ENCODE results near the gene MLLT10. TPM values are rescaled to one million over a fixed set of nuclear protein-coding genes. Genes with fewer than 3 reads are reported as not detected.

MLLT10 gene
- total RNA-seq, 1 donor from 2014 or later: 43.3 TPM

- peak overlapping the region; percentile 63 to 74 (median 72) for H3K9ac ChIP-seq (ENCODE audit: low read depth in 1 of 3, low read length in 3 of 3)
- H3K27me3 ChIP-seq (ENCODE audit: control insufficient read depth in 3 of 3, insufficient read depth in 3 of 3, low read length in 3 of 3): peaks cover 0 to 30% (median 0%) of the 10 kb centered on the region in 3 donors
- H3K36me3 ChIP-seq (ENCODE audit: control insufficient read depth in 3 of 3, insufficient read depth in 3 of 3, low read length in 3 of 3): no peaks in the 10 kb centered on the region
- no peak overlapping the region for H3K27ac ChIP-seq (ENCODE audit: low read depth, low read length)
- no peaks in the 10 kb centered on the region for H3K9me3 ChIP-seq (ENCODE audit: control insufficient read depth in 3 of 3, low read length in 3 of 3)
- H3K4me3 ChIP-seq (ENCODE audit: low read length in 3 of 3): peak overlapping the region; percentile 85 to 92 (median 90)
- H3K4me1 ChIP-seq (ENCODE audit: control insufficient read depth in 3 of 3, insufficient read depth in 3 of 3, low read length in 3 of 3): peaks cover 16 to 28% (median 19%) of the 10 kb centered on the region in 3 donors
Measured at GRCh38 chr10:21494191-21495001, 39.6 kb upstream of the MLLT10 start.

GRCh38 chr10:21495002-21495751, 38.9 kb upstream of the MLLT10 start:
- H3K4me3 ChIP-seq (ENCODE audit: low read length in 3 of 3): peak overlapping the region; percentile 85 to 92 (median 90)
- H3K27ac ChIP-seq (ENCODE audit: low read depth, low read length): peak overlapping the region; percentile 18
- no peaks in the 10 kb centered on the region for H3K36me3 ChIP-seq (ENCODE audit: control insufficient read depth in 3 of 3, insufficient read depth in 3 of 3, low read length in 3 of 3)
- peak overlapping the region; percentile 63 to 74 (median 72) for H3K9ac ChIP-seq (ENCODE audit: low read depth in 1 of 3, low read length in 3 of 3)
- H3K9me3 ChIP-seq (ENCODE audit: control insufficient read depth in 3 of 3, low read length in 3 of 3): no peaks in the 10 kb centered on the region
- peaks cover 4 to 37% (median 6%) of the 10 kb centered on the region in 3 donors for H3K27me3 ChIP-seq (ENCODE audit: control insufficient read depth in 3 of 3, insufficient read depth in 3 of 3, low read length in 3 of 3)
- H3K4me1 ChIP-seq (ENCODE audit: control insufficient read depth in 3 of 3, insufficient read depth in 3 of 3, low read length in 3 of 3): peaks cover 16 to 31% (median 19%) of the 10 kb centered on the region in 3 donors

- Histone ChIP-seq H3K9ac (ENCODE audit: low read depth in 1 of 3, low read length in 3 of 3) (peak overlapping the region; percentile 68 to 72 (median 72)), H3K4me1 (ENCODE audit: control insufficient read depth in 3 of 3, insufficient read depth in 3 of 3, low read length in 3 of 3) (peaks cover 16 to 35% (median 23%) of the 10 kb centered on the region in 3 donors), H3K27ac (ENCODE audit: low read depth, low read length) (peak overlapping the region; percentile 18), H3K9me3 (ENCODE audit: control insufficient read depth in 3 of 3, low read length in 3 of 3) (no peaks in the 10 kb centered on the region), H3K27me3 (ENCODE audit: control insufficient read depth in 3 of 3, insufficient read depth in 3 of 3, low read length in 3 of 3) (peaks cover 4 to 44% (median 6%) of the 10 kb centered on the region in 3 donors), H3K36me3 (ENCODE audit: control insufficient read depth in 3 of 3, insufficient read depth in 3 of 3, low read length in 3 of 3) (no peaks in the 10 kb centered on the region), H3K4me3 (ENCODE audit: low read length in 3 of 3) (peak overlapping the region; percentile 85 to 92 (median 90))
Measured at GRCh38 chr10:21495752-21496342, 38.2 kb upstream of the MLLT10 start.

GRCh38 chr10:21496343-21497176, 37.5 kb upstream of the MLLT10 start:
- Histone ChIP-seq H3K4me3 (ENCODE audit: low read length in 3 of 3) (peak overlapping the region; percentile 85 to 92 (median 90)), H3K27ac (ENCODE audit: low read depth, low read length) (no peak overlapping the region), H3K9ac (ENCODE audit: low read depth in 1 of 3, low read length in 3 of 3) (peak overlapping the region; percentile 51 to 68 (median 53)), H3K4me1 (ENCODE audit: control insufficient read depth in 3 of 3, insufficient read depth in 3 of 3, low read length in 3 of 3) (peaks cover 16 to 35% (median 24%) of the 10 kb centered on the region in 3 donors), H3K27me3 (ENCODE audit: control insufficient read depth in 3 of 3, insufficient read depth in 3 of 3, low read length in 3 of 3) (peaks cover 4 to 50% (median 6%) of the 10 kb centered on the region in 3 donors), H3K36me3 (ENCODE audit: control insufficient read depth in 3 of 3, insufficient read depth in 3 of 3, low read length in 3 of 3) (no peaks in the 10 kb centered on the region), H3K9me3 (ENCODE audit: control insufficient read depth in 3 of 3, low read length in 3 of 3) (no peaks in the 10 kb centered on the region)

- Histone ChIP-seq H3K9me3 (ENCODE audit: control insufficient read depth in 3 of 3, low read length in 3 of 3) (no peaks in the 10 kb centered on the region), H3K27ac (ENCODE audit: low read depth, low read length) (no peak overlapping the region), H3K27me3 (ENCODE audit: control insufficient read depth in 3 of 3, insufficient read depth in 3 of 3, low read length in 3 of 3) (peaks cover 4 to 50% (median 6%) of the 10 kb centered on the region in 3 donors), H3K4me1 (ENCODE audit: control insufficient read depth in 3 of 3, insufficient read depth in 3 of 3, low read length in 3 of 3) (peaks cover 16 to 35% (median 24%) of the 10 kb centered on the region in 3 donors), H3K9ac (ENCODE audit: low read depth in 1 of 3, low read length in 3 of 3) (peak overlapping the region in 2 of 3 donors; percentile 53 to 68), H3K4me3 (ENCODE audit: low read length in 3 of 3) (peak overlapping the region; percentile 85 to 92 (median 90)), H3K36me3 (ENCODE audit: control insufficient read depth in 3 of 3, insufficient read depth in 3 of 3, low read length in 3 of 3) (no peaks in the 10 kb centered on the region)
Measured at GRCh38 chr10:21497177-21497807, 36.7 kb upstream of the MLLT10 start.

- Histone ChIP-seq H3K9ac (ENCODE audit: low read depth in 1 of 3, low read length in 3 of 3) (no peak overlapping the region), H3K4me3 (ENCODE audit: low read length in 3 of 3) (no peak overlapping the region), H3K27ac (ENCODE audit: low read depth, low read length) (no peak overlapping the region), H3K9me3 (ENCODE audit: control insufficient read depth in 3 of 3, low read length in 3 of 3) (no peaks in the 10 kb centered on the region), H3K4me1 (ENCODE audit: control insufficient read depth in 3 of 3, insufficient read depth in 3 of 3, low read length in 3 of 3) (peaks cover 16 to 35% (median 24%) of the 10 kb centered on the region in 3 donors), H3K27me3 (ENCODE audit: control insufficient read depth in 3 of 3, insufficient read depth in 3 of 3, low read length in 3 of 3) (peaks cover 4 to 50% (median 6%) of the 10 kb centered on the region in 3 donors), H3K36me3 (ENCODE audit: control insufficient read depth in 3 of 3, insufficient read depth in 3 of 3, low read length in 3 of 3) (no peaks in the 10 kb centered on the region)
Measured at GRCh38 chr10:21498377-21498776, 35.7 kb upstream of the MLLT10 start.

- H3K27ac ChIP-seq (ENCODE audit: low read depth, low read length): no peak overlapping the region
- H3K9me3 ChIP-seq (ENCODE audit: control insufficient read depth in 3 of 3, low read length in 3 of 3): no peaks in the 10 kb centered on the region
- peaks cover 4 to 48% (median 6%) of the 10 kb centered on the region in 3 donors for H3K27me3 ChIP-seq (ENCODE audit: control insufficient read depth in 3 of 3, insufficient read depth in 3 of 3, low read length in 3 of 3)
- H3K4me3 ChIP-seq (ENCODE audit: low read length in 3 of 3): no peak overlapping the region
- no peaks in the 10 kb centered on the region for H3K36me3 ChIP-seq (ENCODE audit: control insufficient read depth in 3 of 3, insufficient read depth in 3 of 3, low read length in 3 of 3)
- peaks cover 16 to 35% (median 24%) of the 10 kb centered on the region in 3 donors for H3K4me1 ChIP-seq (ENCODE audit: control insufficient read depth in 3 of 3, insufficient read depth in 3 of 3, low read length in 3 of 3)
- no peak overlapping the region for H3K9ac ChIP-seq (ENCODE audit: low read depth in 1 of 3, low read length in 3 of 3)
Measured at GRCh38 chr10:21498986-21499385, 35.0 kb upstream of the MLLT10 start.

- Histone ChIP-seq H3K27me3 (ENCODE audit: control insufficient read depth in 3 of 3, insufficient read depth in 3 of 3, low read length in 3 of 3) (peaks cover 4 to 39% (median 6%) of the 10 kb centered on the region in 3 donors), H3K36me3 (ENCODE audit: control insufficient read depth in 3 of 3, insufficient read depth in 3 of 3, low read length in 3 of 3) (no peaks in the 10 kb centered on the region)
Measured at GRCh38 chr10:21499701-21500577, 34.1 kb upstream of the MLLT10 start.

More at GRCh38 chr10:21499701-21500577, 34.1 kb upstream of the MLLT10 start:
- Histone ChIP-seq H3K4me1 (ENCODE audit: control insufficient read depth in 3 of 3, insufficient read depth in 3 of 3, low read length in 3 of 3) (peaks cover 14 to 32% (median 18%) of the 10 kb centered on the region in 3 donors), H3K9me3 (ENCODE audit: control insufficient read depth in 3 of 3, low read length in 3 of 3) (no peaks in the 10 kb centered on the region), H3K9ac (ENCODE audit: low read depth in 1 of 3, low read length in 3 of 3) (peak overlapping the region in 1 of 3 donors; percentile 54), H3K27ac (ENCODE audit: low read depth, low read length) (no peak overlapping the region), H3K4me3 (ENCODE audit: low read length in 3 of 3) (peak overlapping the region; percentile 45 to 56 (median 49))
